ENCODE data around the gene ICOS. TPM values are rescaled to one million over a fixed set of nuclear protein-coding genes. Genes with fewer than 3 reads are reported as not detected.

ICOS gene
- total RNA-seq, 4 donors from 2014 or later, result 0.41 to 1.3 (median 0.60) TPM; not detected in 1

GRCh38 chr2:203988500-203989260, 52.1 kb downstream of the ICOS start:
- Histone ChIP-seq H3K27me3 (no peaks in the 10 kb centered on the region), H3K4me3 (no peak overlapping the region), H3K27ac (no peak overlapping the region), H3K4me1 (no peaks in the 10 kb centered on the region), H3K9me3 (no peaks in the 10 kb centered on the region), H3K36me3 (no peaks in the 10 kb centered on the region)
- in situ Hi-C loops (cut with MboI; ENCODE audit: low pct_ligation_motif_present in 1 of 4, low pct_unique_long_range_greater_than_20kb in 1 of 4, low sequenced_read_pairs in 3 of 4), result no loop called here
- no peak for TF ChIP-seq CTCF (IDR thresholded peaks at IDR 0.05)
- no peak for TF ChIP-seq EP300 (IDR thresholded peaks at IDR 0.05; ENCODE audit: low read depth)
- TF ChIP-seq POLR2AphosphoS5 (IDR thresholded peaks at IDR 0.05), result no peak
- no peak for TF ChIP-seq POLR2A (IDR thresholded peaks at IDR 0.05)
- no peak for DNase-seq
- intact Hi-C loops (cut with DNase I; ENCODE audit: low total_unique reads), result no loop called here
- WGBS, 2 donors (ENCODE audit: low coverage in 1 of 2), result 76 to 81% methylated on average over 6 of the region's 6 CpGs

GRCh38 chr2:203989521-203989920, 53.0 kb downstream of the ICOS start:
- no peaks in the 10 kb centered on the region for H3K9me3 ChIP-seq
- no peak overlapping the region for H3K4me3 ChIP-seq
- TF ChIP-seq POLR2A (IDR thresholded peaks at IDR 0.05) (no peak), POLR2AphosphoS5 (IDR thresholded peaks at IDR 0.05) (no peak), EP300 (IDR thresholded peaks at IDR 0.05; ENCODE audit: low read depth) (no peak), CTCF (IDR thresholded peaks at IDR 0.05) (no peak)
- no peaks in the 10 kb centered on the region for H3K4me1 ChIP-seq
- H3K27ac ChIP-seq, result no peak overlapping the region
- in situ Hi-C loops (cut with MboI; ENCODE audit: low pct_ligation_motif_present in 1 of 4, low pct_unique_long_range_greater_than_20kb in 1 of 4, low sequenced_read_pairs in 3 of 4), result no loop called here
- DNase-seq, result no peak
- 79 to 87% methylated on average over 2 of the region's 2 CpGs for WGBS, 2 donors (ENCODE audit: low coverage in 1 of 2)
- H3K36me3 ChIP-seq, result no peaks in the 10 kb centered on the region
- H3K27me3 ChIP-seq, result no peaks in the 10 kb centered on the region
- intact Hi-C loops (cut with DNase I; ENCODE audit: low total_unique reads), result no loop called here

GRCh38 chr2:203992509-203992908, 55.9 kb downstream of the ICOS start:
- intact Hi-C loops (cut with DNase I; ENCODE audit: low total_unique reads), result no loop called here
- no peak overlapping the region for H3K27ac ChIP-seq
- H3K9me3 ChIP-seq, result no peaks in the 10 kb centered on the region
- no peaks in the 10 kb centered on the region for H3K4me1 ChIP-seq
- H3K4me3 ChIP-seq, result no peak overlapping the region
- WGBS, 2 donors (ENCODE audit: low coverage in 1 of 2), result 55 to 56% methylated on average over 1 of the region's 1 CpG
- no peaks in the 10 kb centered on the region for H3K27me3 ChIP-seq
- no peak for DNase-seq
- in situ Hi-C loops (cut with MboI; ENCODE audit: low pct_ligation_motif_present in 1 of 4, low pct_unique_long_range_greater_than_20kb in 1 of 4, low sequenced_read_pairs in 3 of 4), result no loop called here
- TF ChIP-seq EP300 (IDR thresholded peaks at IDR 0.05; ENCODE audit: low read depth) (no peak), POLR2AphosphoS5 (IDR thresholded peaks at IDR 0.05) (no peak), POLR2A (IDR thresholded peaks at IDR 0.05) (no peak), CTCF (IDR thresholded peaks at IDR 0.05) (no peak)
- no peaks in the 10 kb centered on the region for H3K36me3 ChIP-seq

DNA sequence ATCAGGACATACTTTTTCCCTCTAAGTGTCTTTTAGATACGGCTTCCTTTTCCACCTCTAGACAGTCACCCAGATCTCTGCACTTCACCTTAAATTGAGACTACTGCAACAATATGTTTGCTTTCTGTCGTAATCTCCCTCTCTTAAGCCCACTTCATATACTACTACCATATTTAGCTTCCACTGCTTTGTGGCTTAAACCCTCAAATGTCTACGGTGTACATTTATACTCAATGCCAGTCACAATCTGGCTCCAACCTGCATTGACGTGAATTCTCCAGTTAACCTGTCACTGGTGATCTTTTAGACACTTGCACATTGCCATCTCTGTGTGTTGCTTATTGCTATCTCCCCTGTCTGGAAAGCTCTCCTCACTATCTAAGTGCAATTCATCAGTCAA, 56.4 kb downstream of the ICOS start:
- no peaks in the 10 kb centered on the region for H3K36me3 ChIP-seq
- H3K4me3 ChIP-seq, result no peak overlapping the region
- no peaks in the 10 kb centered on the region for H3K9me3 ChIP-seq
- H3K27me3 ChIP-seq, result no peaks in the 10 kb centered on the region
- intact Hi-C loops (cut with DNase I; ENCODE audit: low total_unique reads) (no loop called here), in situ Hi-C loops (cut with MboI; ENCODE audit: low pct_ligation_motif_present in 1 of 4, low pct_unique_long_range_greater_than_20kb in 1 of 4, low sequenced_read_pairs in 3 of 4) (no loop called here)
- no peak for DNase-seq
- TF ChIP-seq POLR2AphosphoS5 (IDR thresholded peaks at IDR 0.05), result no peak
- TF ChIP-seq EP300 (IDR thresholded peaks at IDR 0.05; ENCODE audit: low read depth), result no peak
- no peak for TF ChIP-seq POLR2A (IDR thresholded peaks at IDR 0.05)
- no peak for TF ChIP-seq CTCF (IDR thresholded peaks at IDR 0.05)
- H3K27ac ChIP-seq, result no peak overlapping the region
- no peaks in the 10 kb centered on the region for H3K4me1 ChIP-seq
- WGBS, 2 donors (ENCODE audit: low coverage in 1 of 2), result 66 to 81% methylated on average over 4 of the region's 4 CpGs
